ENCODE measurements around the gene GRIK1.

The GRIK1 gene

DNA sequence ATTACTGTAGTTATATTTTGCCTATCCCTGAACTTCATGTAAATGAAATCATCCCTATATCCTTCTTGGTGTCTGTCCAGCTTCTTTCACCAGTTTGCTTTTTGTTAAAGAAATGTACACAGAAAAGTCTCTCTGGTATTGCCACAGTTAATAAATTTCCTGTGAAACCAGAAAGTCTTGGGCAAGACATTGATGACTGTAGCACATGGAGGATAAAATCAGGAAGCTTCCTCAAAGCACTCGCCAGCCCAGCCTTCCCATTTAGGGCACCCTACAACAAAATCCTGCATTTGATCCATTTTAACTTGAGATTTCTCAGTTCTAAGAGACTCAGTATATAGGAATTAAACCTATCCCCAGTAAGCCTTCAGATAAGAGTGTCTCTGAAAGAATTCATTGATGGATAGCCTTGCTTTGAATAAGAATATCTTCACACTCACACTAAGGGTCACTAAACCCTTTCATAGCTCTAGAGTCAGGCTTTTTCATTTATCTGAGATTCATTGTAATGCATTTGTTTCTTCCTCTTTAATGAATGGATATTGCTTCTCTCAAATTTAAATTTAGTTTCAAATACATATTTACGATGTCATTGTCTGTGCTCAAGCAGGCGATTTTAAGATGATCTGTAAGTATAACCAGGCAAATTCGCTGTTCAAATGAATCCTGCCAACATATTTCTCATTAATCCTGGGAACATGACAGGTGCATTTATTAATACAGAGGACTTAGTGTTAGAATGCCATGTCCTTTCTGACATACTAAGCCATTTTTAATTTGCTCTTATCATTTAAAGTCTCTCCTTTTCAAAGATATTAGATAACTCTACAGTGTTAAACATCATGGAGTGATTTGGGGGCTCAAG lies 153.1 kb downstream of the GRIK1 start:
- TF ChIP-seq, protein P1, sequence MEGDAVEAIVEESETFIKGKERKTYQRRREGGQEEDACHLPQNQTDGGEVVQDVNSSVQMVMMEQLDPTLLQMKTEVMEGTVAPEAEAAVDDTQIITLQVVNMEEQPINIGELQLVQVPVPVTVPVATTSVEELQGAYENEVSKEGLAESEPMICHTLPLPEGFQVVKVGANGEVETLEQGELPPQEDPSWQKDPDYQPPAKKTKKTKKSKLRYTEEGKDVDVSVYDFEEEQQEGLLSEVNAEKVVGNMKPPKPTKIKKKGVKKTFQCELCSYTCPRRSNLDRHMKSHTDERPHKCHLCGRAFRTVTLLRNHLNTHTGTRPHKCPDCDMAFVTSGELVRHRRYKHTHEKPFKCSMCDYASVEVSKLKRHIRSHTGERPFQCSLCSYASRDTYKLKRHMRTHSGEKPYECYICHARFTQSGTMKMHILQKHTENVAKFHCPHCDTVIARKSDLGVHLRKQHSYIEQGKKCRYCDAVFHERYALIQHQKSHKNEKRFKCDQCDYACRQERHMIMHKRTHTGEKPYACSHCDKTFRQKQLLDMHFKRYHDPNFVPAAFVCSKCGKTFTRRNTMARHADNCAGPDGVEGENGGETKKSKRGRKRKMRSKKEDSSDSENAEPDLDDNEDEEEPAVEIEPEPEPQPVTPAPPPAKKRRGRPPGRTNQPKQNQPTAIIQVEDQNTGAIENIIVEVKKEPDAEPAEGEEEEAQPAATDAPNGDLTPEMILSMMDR (IDR thresholded peaks at IDR 0.05; ENCODE audit: extremely low read depth, insufficient read depth, missing control alignments) = no peak
- in situ Hi-C loops (cut with MboI; ENCODE audit: low pct_unique_long_range_greater_than_20kb, low sequenced_read_pairs, unreplicated experiment) = no loop called here
- no peak for DNase-seq (ENCODE audit: low spot score)

DNA sequence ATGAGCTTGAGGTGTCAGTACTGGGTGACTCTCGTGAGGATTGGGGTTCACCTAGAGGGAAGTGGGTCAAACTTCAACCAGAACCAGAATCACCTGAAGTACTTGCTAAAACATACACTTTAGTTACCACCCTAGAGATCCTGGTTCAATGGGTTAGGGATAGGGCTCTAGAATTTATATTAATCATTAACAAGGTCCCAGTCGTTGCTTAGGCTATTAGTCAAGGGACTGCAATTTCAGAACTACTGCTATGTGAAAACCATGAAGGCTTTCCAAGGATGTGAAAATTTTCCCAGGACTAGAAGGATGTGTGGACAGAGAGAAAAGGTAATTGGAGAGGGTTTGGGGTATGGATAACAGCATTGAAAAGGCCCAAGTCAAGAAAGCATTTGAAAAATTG lies 162.6 kb downstream of the GRIK1 start:
- in situ Hi-C loops (cut with MboI; ENCODE audit: low pct_unique_long_range_greater_than_20kb, low sequenced_read_pairs, unreplicated experiment) = no loop called here
- no peak for DNase-seq (ENCODE audit: low spot score)
- TF ChIP-seq, protein P1 (IDR thresholded peaks at IDR 0.05; ENCODE audit: extremely low read depth, insufficient read depth, missing control alignments) = no peak

DNA sequence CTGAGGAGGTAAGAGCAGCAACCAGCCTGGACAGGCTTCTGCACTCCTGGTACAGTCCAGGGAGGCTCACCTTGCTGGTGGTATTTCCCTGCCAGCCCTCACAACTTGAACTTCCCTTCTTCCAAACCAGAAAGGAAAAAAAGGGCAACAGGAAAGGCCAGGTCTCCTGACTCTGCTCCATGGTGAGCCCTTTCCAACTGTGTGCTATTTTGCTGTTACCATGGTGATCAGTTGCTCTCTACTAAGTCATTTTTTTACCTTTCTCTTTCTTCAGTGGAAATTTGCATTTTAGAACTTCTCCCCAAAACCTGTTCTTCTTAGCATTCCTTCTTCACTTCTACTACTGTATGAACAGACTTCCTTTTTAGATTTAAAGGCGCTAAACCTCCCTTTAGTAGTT lies 164.3 kb downstream of the GRIK1 start:
- in situ Hi-C loops (cut with MboI; ENCODE audit: low pct_unique_long_range_greater_than_20kb, low sequenced_read_pairs, unreplicated experiment) = no loop called here
- TF ChIP-seq, protein P1 (IDR thresholded peaks at IDR 0.05; ENCODE audit: extremely low read depth, insufficient read depth, missing control alignments) = no peak
- DNase-seq (ENCODE audit: low spot score) = no peak

DNA sequence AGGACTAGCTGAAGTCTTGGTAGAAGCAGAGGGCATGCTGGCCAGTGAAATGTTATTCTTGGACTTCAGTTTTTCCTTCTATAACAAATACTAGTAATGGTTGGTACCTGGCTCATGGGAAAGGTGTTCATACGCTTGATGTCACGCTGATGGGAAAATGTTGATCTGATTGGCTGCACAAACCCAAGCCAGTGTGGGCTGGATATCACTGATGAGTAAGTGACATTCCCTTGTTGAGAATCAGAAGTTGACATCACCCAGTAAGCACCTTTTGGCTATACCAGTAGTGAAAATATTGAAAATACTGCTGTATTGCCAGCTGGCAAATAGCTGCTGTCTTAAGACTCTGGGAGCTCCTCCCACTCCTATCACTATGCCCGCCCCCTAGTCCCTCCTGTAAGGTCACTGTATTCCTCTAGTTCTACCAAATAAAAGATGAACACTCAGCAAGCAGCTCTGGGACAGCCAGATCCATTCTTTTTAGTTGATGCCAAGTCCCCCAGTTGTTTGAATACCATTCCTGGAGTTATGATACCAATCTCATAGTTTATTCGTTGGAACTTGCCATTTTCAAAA lies 168.2 kb downstream of the GRIK1 start:
- in situ Hi-C loops (cut with MboI; ENCODE audit: low pct_unique_long_range_greater_than_20kb, low sequenced_read_pairs, unreplicated experiment) = no loop called here
- DNase-seq (ENCODE audit: low spot score) = no peak
- TF ChIP-seq, protein P1 (IDR thresholded peaks at IDR 0.05; ENCODE audit: extremely low read depth, insufficient read depth, missing control alignments) = no peak

DNA sequence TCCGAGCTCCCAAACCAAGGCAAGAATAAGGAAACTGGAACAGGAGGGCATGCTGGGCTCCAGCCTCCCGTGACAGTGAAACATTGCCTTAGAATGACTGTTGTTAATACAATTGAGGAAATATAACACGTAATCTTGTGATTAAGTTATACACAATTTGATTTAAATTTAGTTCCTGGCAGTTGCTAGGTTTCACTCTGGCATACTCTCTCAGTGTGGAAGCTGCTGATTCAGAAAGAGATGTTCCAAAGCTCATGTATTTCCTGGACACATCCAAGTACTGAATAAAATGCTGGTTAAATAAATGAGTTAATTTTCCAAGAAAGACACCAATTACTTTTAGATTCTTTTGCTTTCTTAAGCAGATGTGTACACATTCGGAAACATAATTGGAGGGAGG lies 176.1 kb downstream of the GRIK1 start:
- in situ Hi-C loops (cut with MboI; ENCODE audit: low pct_unique_long_range_greater_than_20kb, low sequenced_read_pairs, unreplicated experiment) = no loop called here
- TF ChIP-seq, protein P1 (IDR thresholded peaks at IDR 0.05; ENCODE audit: extremely low read depth, insufficient read depth, missing control alignments) = no peak
- DNase-seq (ENCODE audit: low spot score) = no peak

DNA sequence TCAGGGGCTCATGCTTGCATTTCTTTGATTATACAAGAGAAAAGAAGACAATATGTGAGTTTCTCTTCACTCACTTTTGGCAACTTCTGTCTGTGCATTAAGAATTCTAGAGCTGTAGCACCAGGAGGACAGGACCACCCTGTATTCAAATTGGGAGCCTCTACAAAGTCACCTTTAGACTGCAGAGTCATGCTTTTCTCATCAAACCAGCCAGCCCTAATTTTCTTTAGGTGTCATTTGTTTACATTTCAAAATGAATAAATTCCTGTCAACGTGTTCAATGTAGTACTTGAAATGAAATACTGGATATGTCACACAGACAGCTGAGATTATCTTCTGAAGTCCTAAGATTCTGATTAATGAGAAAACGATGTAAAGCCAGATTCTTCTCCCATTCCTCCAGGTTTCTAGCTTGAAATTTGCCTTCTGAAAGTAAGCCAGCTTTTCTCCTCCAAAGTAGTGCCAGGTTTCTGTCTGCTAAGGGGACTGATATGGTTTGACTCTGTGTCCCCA lies 177.2 kb downstream of the GRIK1 start:
- in situ Hi-C loops (cut with MboI; ENCODE audit: low pct_unique_long_range_greater_than_20kb, low sequenced_read_pairs, unreplicated experiment) = no loop called here

More for the DNA sequence above, 177.2 kb downstream of the GRIK1 start:
- no peak for DNase-seq (ENCODE audit: low spot score)
- TF ChIP-seq, protein P1 (IDR thresholded peaks at IDR 0.05; ENCODE audit: extremely low read depth, insufficient read depth, missing control alignments) = no peak

All from GM13977 (cell line).